Activated CD8-positive, alpha-beta memory T cell treated with anti-CD3 and anti-CD28 coated beads, Interleukin-2, amount 50 U/mL, for 24 hours (primary cell): ENCODE data around the gene SRPRA.
A peak's percentile ranks its signal among the peaks of the same experiment; 100 is the strongest.
"Not testable (repeated sequence)": the region's sequence is repeated elsewhere in the genome, so short reads cannot be mapped to it uniquely, and the experiment has no call there.

Source experiments
- DNase-seq: peaks from one replicate; pipeline ENCODE4 v3.0.0-alpha.2; 2020; ENCODE audit errors: extremely low read depth

SRPRA gene

DNA sequence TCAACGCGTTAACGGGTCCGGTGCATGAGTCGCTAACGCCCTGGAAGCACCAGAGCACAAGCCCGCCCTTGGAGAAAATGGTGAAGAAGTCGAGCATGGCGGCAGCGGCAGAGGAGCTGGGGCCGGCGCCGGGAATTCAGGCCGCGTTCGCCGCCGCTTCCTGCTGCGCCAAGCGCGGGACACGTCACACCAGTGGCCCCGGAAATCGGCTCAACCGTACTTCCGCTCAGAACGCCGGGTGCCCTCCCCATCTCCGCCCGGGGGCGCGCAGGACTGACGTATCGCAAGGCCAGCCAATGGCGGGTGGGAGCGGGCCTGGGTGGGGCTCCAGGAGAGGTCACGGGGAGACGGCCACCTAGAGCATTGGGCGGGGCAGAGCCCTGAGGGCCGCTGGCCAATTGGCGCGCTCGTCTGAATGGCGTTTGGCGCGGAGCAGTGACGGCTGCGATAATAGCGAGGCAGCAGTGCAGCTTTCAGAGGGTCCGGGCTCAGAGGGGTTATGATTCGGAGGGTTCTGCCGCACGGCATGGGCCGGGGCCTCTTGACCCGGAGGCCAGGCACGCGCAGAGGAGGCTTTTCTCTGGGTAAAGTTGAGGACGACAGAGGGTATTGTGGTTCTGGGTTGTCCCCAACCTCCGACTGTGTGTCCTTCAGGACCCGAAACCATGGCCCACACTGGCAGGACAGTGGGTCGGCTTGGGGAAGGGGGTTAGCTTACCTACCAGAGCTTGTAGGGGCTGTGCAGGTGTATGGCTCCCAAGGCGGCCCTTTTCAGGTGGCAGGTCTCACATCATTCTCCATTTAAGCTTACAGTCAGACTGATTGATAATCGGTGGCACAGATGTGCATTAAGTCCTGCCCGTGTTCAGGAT is at the start of gene SRPRA, which contains the start of gene FOXRED1:
Gene SRPRA (minus strand): TSS at position 188 of the 872 bp plus-strand sequence. CDS start 91 bp downstream, at position 97.
Gene FOXRED1 (plus strand): TSS at position 447 of the 872 bp plus-strand sequence. CDS start 53 bp downstream, at position 500.
- peak; percentile 98 for DNase-seq

- no peak for DNase-seq
Observed at GRCh38 chr11:126317756-126318573, 49.3 kb upstream of the SRPRA start.

- DNase-seq: no peak
Observed at GRCh38 chr11:126317432-126317755, 48.7 kb upstream of the SRPRA start.

GRCh38 chr11:126313826-126314225 is 45.1 kb upstream of the SRPRA start:
- no peak for DNase-seq

- DNase-seq: no peak
Observed at GRCh38 chr11:126312961-126313360, 44.3 kb upstream of the SRPRA start.

GRCh38 chr11:126311401-126312291 is 43.0 kb upstream of the SRPRA start:
- DNase-seq: no peak

DNA sequence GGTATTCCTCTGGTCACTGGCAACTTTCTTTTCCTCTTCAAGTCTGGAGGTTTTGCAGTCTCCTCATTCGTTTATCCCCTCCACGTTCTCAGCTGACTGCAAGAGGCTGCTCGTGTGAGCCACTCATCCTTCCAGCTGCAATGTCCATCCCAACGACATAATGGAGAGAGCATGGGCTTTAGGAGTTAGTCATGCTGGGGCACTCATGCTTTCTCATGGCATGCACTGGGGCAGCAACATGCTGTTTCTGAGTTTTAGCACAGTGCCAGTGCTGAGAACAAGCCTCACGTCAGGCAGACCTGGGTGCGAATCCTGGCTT is 42.3 kb upstream of the SRPRA start:
- no peak for DNase-seq

DNA sequence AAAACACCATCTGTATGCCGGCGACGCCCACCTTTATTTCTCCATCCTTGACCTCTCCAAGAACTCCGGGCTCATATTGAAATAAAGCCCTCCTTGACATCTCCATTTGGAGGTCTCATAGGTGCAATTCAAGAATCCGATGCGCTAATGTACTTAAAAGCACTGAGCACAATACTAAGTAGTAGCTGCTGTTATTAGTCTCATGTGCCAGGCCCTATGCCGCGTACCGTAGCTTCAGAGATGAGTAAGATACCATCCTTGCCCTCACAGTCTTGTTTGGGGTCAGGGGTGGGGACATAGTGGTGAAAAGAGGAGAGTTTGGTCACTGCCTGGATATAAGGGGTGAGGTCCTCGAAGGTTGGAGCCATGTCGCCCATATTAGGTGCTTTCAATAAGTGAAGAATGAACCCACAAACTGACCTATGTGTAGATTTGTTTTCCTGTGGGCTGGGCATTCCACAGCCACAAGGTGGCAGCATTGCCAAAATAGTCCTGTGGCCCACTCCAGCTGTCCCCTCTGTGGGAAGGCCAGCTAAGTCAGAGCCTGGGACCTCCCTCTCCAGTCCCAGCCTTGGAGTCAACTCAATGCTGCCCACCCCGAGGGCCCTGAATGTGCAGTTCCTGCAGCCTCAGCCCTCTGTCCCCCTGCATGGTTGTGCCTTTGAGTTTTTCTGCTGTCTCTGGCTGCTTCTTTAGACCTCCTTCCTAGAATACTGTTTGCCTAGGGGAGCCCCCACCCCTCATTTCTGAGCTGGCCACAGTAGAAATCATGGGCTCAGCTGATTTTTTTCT is 41.7 kb upstream of the SRPRA start:
- DNase-seq: no peak

- DNase-seq: not testable (repeated sequence)
Observed at GRCh38 chr11:126308771-126309170, 40.1 kb upstream of the SRPRA start.

- DNase-seq: no peak
Observed at GRCh38 chr11:126308271-126308671, 39.6 kb upstream of the SRPRA start.

DNA sequence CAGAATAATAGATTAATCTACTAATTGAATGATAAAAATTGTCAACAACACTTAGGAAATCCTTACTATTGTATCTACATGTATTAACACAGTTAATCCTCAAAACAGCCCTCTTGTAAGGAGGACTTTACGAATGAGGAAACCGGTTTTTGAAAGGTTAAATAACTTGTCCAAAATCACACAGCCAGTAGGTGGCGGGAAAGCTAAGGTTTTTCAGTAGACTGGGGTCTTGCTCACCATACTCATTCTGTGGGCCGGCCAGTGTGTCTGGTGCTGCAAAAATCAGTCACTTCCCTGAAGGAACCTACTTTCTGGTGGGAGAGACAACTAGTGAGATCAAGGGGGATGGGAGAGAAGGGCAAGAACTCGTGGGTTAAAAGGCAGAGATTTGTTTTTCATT is 39.0 kb upstream of the SRPRA start:
- DNase-seq: no peak

GRCh38 chr11:126305699-126306098 is 37.0 kb upstream of the SRPRA start:
- no peak for DNase-seq

DNA sequence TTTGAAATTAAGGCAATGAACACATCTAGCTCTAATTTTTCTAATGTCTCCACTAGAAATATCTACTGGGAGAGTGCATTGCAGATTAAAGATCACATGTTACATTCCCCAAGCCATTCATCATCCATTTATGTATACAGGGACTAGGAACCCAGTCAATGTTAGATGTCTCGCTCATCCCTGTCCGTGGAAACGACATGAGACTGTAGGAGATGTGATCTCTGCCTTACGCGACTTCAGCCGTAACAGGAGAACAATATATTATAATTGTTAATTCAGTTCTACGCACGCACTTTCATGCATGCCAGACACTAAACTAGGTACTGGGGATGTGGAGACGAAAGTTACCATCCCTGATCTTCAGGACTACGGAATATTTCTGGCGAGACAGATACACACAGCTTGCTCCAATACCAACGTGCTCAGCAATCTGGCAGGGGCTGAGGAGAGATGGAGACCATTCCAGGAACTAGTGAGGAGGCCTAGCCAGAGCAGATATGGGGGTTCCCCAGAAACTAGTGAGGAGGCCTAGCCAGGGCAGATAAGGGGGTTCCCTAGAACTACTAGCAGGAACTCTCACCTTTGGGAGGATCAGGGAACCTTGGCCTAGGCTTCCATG is 35.9 kb upstream of the SRPRA start:
- DNase-seq: no peak

DNA sequence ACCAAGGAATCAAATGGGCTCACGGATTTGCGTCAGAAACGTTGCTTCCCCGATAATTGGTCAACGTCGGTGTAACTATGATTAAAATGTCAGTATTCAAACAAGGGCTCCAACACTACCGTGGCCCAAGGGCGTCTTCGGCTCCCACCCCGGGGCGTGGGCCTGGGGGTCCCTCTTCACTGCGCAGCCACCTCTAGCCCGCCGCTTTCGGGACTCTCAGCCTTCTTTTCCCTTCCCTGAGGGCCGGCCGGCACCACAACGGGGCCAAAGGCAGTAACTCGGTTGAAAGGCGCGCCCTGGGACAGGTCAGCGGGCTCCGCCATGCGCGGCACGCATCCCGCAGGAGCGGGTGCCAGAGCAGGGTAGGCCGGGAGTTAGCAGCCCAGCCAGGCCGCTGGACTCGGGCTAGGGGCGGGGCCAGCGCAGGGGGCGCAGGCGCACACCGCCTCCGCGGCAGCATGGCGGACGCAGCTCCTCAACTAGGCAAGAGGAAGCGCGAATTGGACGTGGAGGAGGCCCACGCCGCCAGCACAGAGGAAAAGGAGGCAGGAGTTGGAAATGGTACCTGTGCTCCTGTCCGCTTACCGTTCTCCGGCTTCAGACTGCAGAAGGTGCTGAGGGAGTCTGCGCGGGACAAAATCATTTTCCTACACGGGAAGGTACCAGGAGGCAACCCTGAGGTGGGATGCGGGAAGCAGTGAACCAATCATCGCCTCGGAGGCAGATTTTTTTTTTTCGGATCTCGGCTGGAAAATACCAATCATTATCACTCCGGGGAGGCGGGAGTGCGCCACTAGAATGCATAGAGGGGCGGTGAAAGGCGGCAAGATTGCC is 35.1 kb upstream of the SRPRA start, which contains the start of gene DCPS:
Gene DCPS (plus strand): TSS at position 438 of the 834 bp plus-strand sequence. CDS start 21 bp downstream, at position 459.
- DNase-seq: peak; percentile 72

- no peak for DNase-seq
Observed at GRCh38 chr11:126297004-126297403, 28.3 kb upstream of the SRPRA start.

DNA sequence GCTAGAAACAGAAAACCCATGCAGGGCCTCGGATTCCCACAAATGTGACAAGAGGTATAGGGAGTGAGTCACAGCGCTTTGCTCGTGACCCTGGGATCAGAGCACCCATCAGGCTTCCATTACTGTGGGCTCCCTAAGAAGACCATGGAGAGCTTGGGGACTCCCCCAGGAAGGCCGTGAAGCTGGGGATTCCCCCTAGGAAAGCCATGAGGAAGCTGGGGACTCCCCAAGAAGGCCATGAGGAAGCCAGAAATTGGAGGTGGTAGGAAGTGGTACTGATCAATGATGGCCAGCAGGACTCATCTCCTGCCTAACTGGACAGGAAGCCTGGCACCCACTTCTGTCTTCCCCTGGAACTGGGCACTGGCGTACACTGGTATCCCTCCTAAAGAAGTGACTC is 25.0 kb upstream of the SRPRA start:
- DNase-seq: no peak

GRCh38 chr11:126290887-126291286 is 22.2 kb upstream of the SRPRA start:
- no peak for DNase-seq

- no peak for DNase-seq
Observed at GRCh38 chr11:126288237-126288636, 19.5 kb upstream of the SRPRA start.

DNA sequence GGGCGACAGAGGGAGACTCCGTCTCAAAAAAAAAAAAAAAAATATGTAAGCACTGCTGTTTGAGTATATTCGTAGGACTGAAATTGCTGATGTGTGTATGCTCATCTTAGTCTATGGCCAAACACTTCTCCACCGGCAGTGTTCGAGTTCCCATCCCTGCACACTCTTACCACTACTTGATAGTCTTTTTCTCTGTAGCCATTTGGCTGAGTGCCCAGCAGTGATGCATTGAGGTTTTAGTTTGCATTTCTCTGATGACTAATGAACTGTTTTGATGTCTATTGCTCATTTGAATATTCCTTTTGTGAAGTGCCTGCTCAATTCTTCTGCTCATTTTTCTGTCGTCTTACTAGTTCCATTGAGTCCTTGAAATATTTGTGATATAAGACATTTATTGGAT is 16.1 kb upstream of the SRPRA start:
- peak; percentile 73 for DNase-seq
